Loucy (cell line): ENCODE measurements around the gene SDS.

Experiments
- H2AFZ ChIP-seq: fragments of 200-600 bp; sonication (generic); 2 replicates; pipeline ENCODE4 v1.6.0; 2016; ENCODE audit warnings: antibody characterized with exemption, mild to moderate bottlenecking, low read length, moderate library complexity
- H3F3A ChIP-seq: fragments of 200-600 bp; 2 replicates; pipeline ENCODE4 v1.6.0; 2016; ENCODE audit warnings: antibody characterized with exemption, low read depth, mild to moderate bottlenecking
- H3K27me3 ChIP-seq: fragments of 200-600 bp; sonication (generic); 2 replicates; pipeline ENCODE4 v1.6.1; 2014; ENCODE audit warnings: low read length, mild to moderate bottlenecking; ENCODE audit not compliant: insufficient read depth, poor library complexity, severe bottlenecking
- H3K36me3 ChIP-seq: fragments of 200-600 bp; sonication (generic); 2 replicates; pipeline ENCODE4 v1.6.1; 2016; ENCODE audit warnings: low read length; ENCODE audit not compliant: insufficient read depth
- H3K4me1 ChIP-seq: fragments of 200-600 bp; sonication (generic); 2 replicates; pipeline ENCODE4 v1.5.1; 2014; ENCODE audit warnings: low read length, mild to moderate bottlenecking; ENCODE audit not compliant: insufficient read depth, poor library complexity, severe bottlenecking
- H3K4me2 ChIP-seq: fragments of 200-600 bp; sonication (generic); 2 replicates; pipeline ENCODE4 v1.6.0; 2014; ENCODE audit warnings: antibody characterized with exemption, low read length, low read depth, mild to moderate bottlenecking; ENCODE audit not compliant: poor library complexity, severe bottlenecking
- H3K4me3 ChIP-seq: fragments of 200-600 bp; sonication (generic); 2 replicates; pipeline ENCODE4 v1.5.1; 2014; ENCODE audit warnings: low read length, mild to moderate bottlenecking, mixed read lengths; ENCODE audit not compliant: poor library complexity, severe bottlenecking
- H3K79me2 ChIP-seq: fragments of 200-600 bp; sonication (generic); 2 replicates; pipeline ENCODE4 v1.6.1; 2014; ENCODE audit warnings: low read length; ENCODE audit not compliant: insufficient read depth
- H3K9ac ChIP-seq: fragments of 200-600 bp; sonication (generic); 2 replicates; pipeline ENCODE4 v1.6.0; 2014; ENCODE audit warnings: mild to moderate bottlenecking, low read depth, low read length, moderate library complexity; ENCODE audit not compliant: poor library complexity, severe bottlenecking
- H3K9me2 ChIP-seq: fragments of 200-600 bp; sonication (generic); replicated peaks from 2 replicates; pipeline ENCODE4 v1.6.1; 2016; ENCODE audit warnings: low read depth, low read length, mixed read lengths
- H3K9me3 ChIP-seq: fragments of 200-600 bp; sonication (generic); 2 replicates; pipeline ENCODE4 v1.6.1; 2014; ENCODE audit warnings: mild to moderate bottlenecking, antibody characterized with exemption, low read length, low read depth; ENCODE audit not compliant: insufficient read depth
- H4K20me1 ChIP-seq: fragments of 200-600 bp; sonication (generic); 2 replicates; pipeline ENCODE4 v1.6.0; 2014; ENCODE audit warnings: antibody characterized with exemption, low read length, mild to moderate bottlenecking; ENCODE audit not compliant: insufficient read depth, poor library complexity, severe bottlenecking
- CTCF ChIP-seq: fragments of 200-600 bp; sonication (generic); conservative IDR thresholded peaks from 2 replicates; pipeline ENCODE4 v1.5.1; 2014; ENCODE audit warnings: mild to moderate bottlenecking, antibody characterized with exemption, low read length
- EZH2phosphoT487 ChIP-seq: fragments of 200-600 bp; IDR thresholded peaks from 2 replicates; pipeline ENCODE4 v1.6.1; 2018; ENCODE audit warnings: antibody characterized with exemption, mild to moderate bottlenecking, moderate library complexity, borderline replicate concordance

Gene SDS

GRCh38 chr12:113385282-113385882 is 18.3 kb downstream of the SDS start:
- H3K9ac ChIP-seq, result no peak overlapping the region
- no peak overlapping the region for H2AFZ ChIP-seq
- no peaks in the 10 kb centered on the region for H3K79me2 ChIP-seq
- no peaks in the 10 kb centered on the region for H3K9me3 ChIP-seq
- no peak for TF ChIP-seq CTCF
- TF ChIP-seq EZH2phosphoT487, result no peak
- H3K27me3 ChIP-seq, result no peaks in the 10 kb centered on the region
- no peaks in the 10 kb centered on the region for H3F3A ChIP-seq
- no peaks in the 10 kb centered on the region for H3K4me1 ChIP-seq
- no peak overlapping the region for H3K4me3 ChIP-seq
- H4K20me1 ChIP-seq, result no peaks in the 10 kb centered on the region
- no peaks in the 10 kb centered on the region for H3K36me3 ChIP-seq
- H3K4me2 ChIP-seq, result no peak overlapping the region
- H3K9me2 ChIP-seq, result no peaks in the 10 kb centered on the region

DNA sequence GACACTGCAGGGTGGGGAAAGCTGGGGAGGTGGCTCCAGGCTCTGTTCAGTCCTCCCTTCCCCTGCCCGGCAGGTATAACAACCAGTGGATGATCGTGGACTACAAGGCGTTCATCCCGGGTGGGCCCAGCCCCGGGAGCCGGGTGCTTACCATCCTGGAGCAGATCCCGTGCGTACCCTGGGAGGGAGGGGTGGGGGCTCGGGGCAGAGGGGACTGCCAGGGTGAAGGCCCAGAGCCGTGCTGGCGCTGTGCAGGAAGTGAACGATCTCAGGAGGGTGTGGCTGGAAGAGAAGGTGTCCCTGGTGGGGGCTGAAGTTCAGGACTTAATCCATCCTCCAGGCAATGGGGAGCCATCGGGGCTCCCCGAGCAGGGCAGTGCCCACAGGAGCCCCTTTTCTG is 18.9 kb downstream of the SDS start:
- no peaks in the 10 kb centered on the region for H3K9me3 ChIP-seq
- H3K27me3 ChIP-seq, result no peaks in the 10 kb centered on the region
- H3K9ac ChIP-seq, result no peak overlapping the region
- no peaks in the 10 kb centered on the region for H3K79me2 ChIP-seq
- H3K4me1 ChIP-seq, result no peaks in the 10 kb centered on the region
- no peaks in the 10 kb centered on the region for H4K20me1 ChIP-seq
- no peaks in the 10 kb centered on the region for H3F3A ChIP-seq
- no peaks in the 10 kb centered on the region for H3K9me2 ChIP-seq
- no peak overlapping the region for H3K4me3 ChIP-seq
- no peak overlapping the region for H2AFZ ChIP-seq
- H3K4me2 ChIP-seq, result no peak overlapping the region
- TF ChIP-seq EZH2phosphoT487, result no peak
- TF ChIP-seq CTCF, result no peak
- H3K36me3 ChIP-seq, result no peaks in the 10 kb centered on the region

- TF ChIP-seq EZH2phosphoT487 (no peak), CTCF (no peak)
- Histone ChIP-seq H3K36me3 (no peaks in the 10 kb centered on the region), H3F3A (no peaks in the 10 kb centered on the region), H3K9me2 (no peaks in the 10 kb centered on the region), H3K4me1 (no peaks in the 10 kb centered on the region), H3K79me2 (no peaks in the 10 kb centered on the region), H3K4me3 (no peak overlapping the region), H3K9me3 (no peaks in the 10 kb centered on the region), H3K9ac (no peak overlapping the region), H4K20me1 (no peaks in the 10 kb centered on the region), H3K4me2 (no peak overlapping the region), H3K27me3 (no peaks in the 10 kb centered on the region), H2AFZ (no peak overlapping the region)
Observed at GRCh38 chr12:113382206-113382605, 21.5 kb downstream of the SDS start.
